GM12878 (cell line): ENCODE measurements around the gene BSCL2. TPM values are rescaled to one million over a fixed set of nuclear protein-coding genes. Genes with fewer than 3 reads are reported as not detected.
A peak's percentile ranks its signal among the peaks of the same experiment; 100 is the strongest.

ENCODE experiments used
- ATAC-seq: fragments of 200-7000 bp; cut with Tn5 transposase; 3 replicates; pipeline ENCODE4 v1.9.1; 2020; ENCODE audit warnings: mild to moderate bottlenecking, moderate library complexity
- BruUV-seq: library from RNA; stranded (reverse); fragments of 400-500 nt; replicated peaks from 2 replicates; lab custom pipeline; 2021; lab: Mats Ljungman, UMichigan
- CTCF ChIA-PET: fragments of 300-600 bp; sonication (Branson Sonifier 250); formaldehyde crosslinking; extraction: SDS; loops from one replicate; lab custom pipeline; 2021; ENCODE audit warnings: inconsistent platforms; lab: Yijun Ruan, JAX
- POLR2A ChIA-PET: fragments of 350-600 bp; formaldehyde crosslinking; extraction: SDS; loops from one replicate; lab custom pipeline; 2021; ENCODE audit warnings: inconsistent platforms; lab: Charles Lee
- RAD21 ChIA-PET: fragments of 300-600 bp; sonication (Branson Sonifier 250); formaldehyde crosslinking; loops from one replicate; lab custom pipeline; 2023; ENCODE audit warnings: antibody characterized with exemption; ENCODE audit not compliant: unreplicated experiment; lab: Charles Lee
- SMC1A ChIA-PET: fragments of 300-600 bp; sonication (Branson Sonifier 250); formaldehyde crosslinking; loops from one replicate; lab custom pipeline; 2023; ENCODE audit not compliant: unreplicated experiment, uncharacterized antibody; lab: Charles Lee
- DNase-seq: peaks from one replicate; pipeline ENCODE4 v3.0.0-alpha.2; 2011; ENCODE audit warnings: low read depth, low spot score
- FAIRE-seq: peaks from 3 replicates; lab custom pipeline; 2011; peaks lifted over from hg19 to GRCh38; lab: Jason Lieb, UNC
- H2AFZ ChIP-seq: 2 replicates; pipeline ENCODE4 v1.6.0; 2011; ENCODE audit warnings: low read depth, low read length, control low read depth; ENCODE audit not compliant: control insufficient read depth
- H3K27ac ChIP-seq: 2 replicates; pipeline ENCODE4 v1.5.1; 2011; ENCODE audit warnings: control low read depth; ENCODE audit not compliant: control insufficient read depth, insufficient read depth
- H3K27me3 ChIP-seq, 2 experiments: replicated peaks in 1 of 2; 2 replicates each; pipeline versions ENCODE4 v1.6.0 to v1.6.1; 2011; ENCODE audit warnings: low read length in 1 of 2; ENCODE audit not compliant: control insufficient read depth in 2 of 2, insufficient read depth in 2 of 2
- H3K36me3 ChIP-seq, 2 experiments: 2 replicates each; pipeline ENCODE4 v1.5.1; 2011; ENCODE audit warnings: low read length in 1 of 2; ENCODE audit not compliant: control insufficient read depth in 2 of 2, insufficient read depth in 2 of 2
- H3K4me1 ChIP-seq: 2 replicates; pipeline ENCODE4 v1.6.1; 2011; ENCODE audit warnings: mild to moderate bottlenecking, low read length, moderate library complexity, mixed read lengths; ENCODE audit not compliant: control insufficient read depth, insufficient read depth
- H3K4me2 ChIP-seq: 2 replicates; pipeline ENCODE4 v1.6.0; 2011; ENCODE audit warnings: control low read depth; ENCODE audit not compliant: control insufficient read depth, insufficient read depth
- H3K4me3 ChIP-seq: fragments of 200-600 bp; sonication (generic); 2 replicates; pipeline ENCODE4 v1.5.1; 2016
- H3K79me2 ChIP-seq: 2 replicates; pipeline ENCODE4 v1.6.0; 2011; ENCODE audit warnings: low read length; ENCODE audit not compliant: control insufficient read depth, insufficient read depth
- H3K9ac ChIP-seq: 2 replicates; pipeline ENCODE4 v1.8.0; 2011; ENCODE audit warnings: low read length, control low read depth, mixed read lengths; ENCODE audit not compliant: control insufficient read depth, insufficient read depth
- H3K9me3 ChIP-seq: replicated peaks from 3 replicates; pipeline ENCODE4 v1.5.1; 2011; ENCODE audit warnings: mild to moderate bottlenecking, low read length; ENCODE audit not compliant: control insufficient read depth, insufficient read depth
- H4K20me1 ChIP-seq: 2 replicates; pipeline ENCODE4 v1.6.0; 2011; ENCODE audit not compliant: control insufficient read depth, insufficient read depth
- ASH2L ChIP-seq: fragments of 300-600, 200-600 bp; sonication (generic); IDR thresholded peaks from 2 replicates; pipeline ENCODE4 v1.6.1; 2017; ENCODE audit warnings: low read depth, mild to moderate bottlenecking, borderline replicate concordance
- BACH1 ChIP-seq: fragments of 450-650 bp; IDR thresholded peaks from 2 replicates; pipeline ENCODE4 v1.6.1; 2017; ENCODE audit warnings: mild to moderate bottlenecking, borderline replicate concordance
- E4F1 ChIP-seq: fragments of 450-650 bp; IDR thresholded peaks from 2 replicates; pipeline ENCODE4 v1.6.1; 2018; ENCODE audit warnings: borderline replicate concordance, mild to moderate bottlenecking; ENCODE audit not compliant: partially characterized antibody
- EED ChIP-seq: sonication (generic); IDR thresholded peaks from 2 replicates; pipeline ENCODE4 v1.6.1; 2016; ENCODE audit warnings: antibody characterized with exemption, low read depth
- HDAC2 ChIP-seq: fragments of 200-600 bp; sonication (generic); IDR thresholded peaks from 2 replicates; pipeline ENCODE4 v1.6.1; 2017
- JUNB ChIP-seq: IDR thresholded peaks from 2 replicates; pipeline ENCODE4 v1.6.1; 2016; ENCODE audit warnings: antibody characterized with exemption, mild to moderate bottlenecking
- KAT2A ChIP-seq: conservative IDR thresholded peaks from 2 replicates; pipeline ENCODE4 v1.6.1; 2011; ENCODE audit warnings: low read depth, low read length; ENCODE audit not compliant: control insufficient read depth
- KDM1A ChIP-seq: fragments of 200-600 bp; sonication (generic); IDR thresholded peaks from 2 replicates; pipeline ENCODE4 v1.6.1; 2016; ENCODE audit warnings: borderline replicate concordance
- MYC ChIP-seq: IDR thresholded peaks from 2 replicates; pipeline ENCODE4 v1.6.1; 2011; ENCODE audit warnings: mild to moderate bottlenecking, low read length, moderate library complexity, inconsistent platforms; ENCODE audit not compliant: insufficient read depth, insufficient replicate concordance, insufficient read length, severe bottlenecking
- NFYB ChIP-seq: IDR thresholded peaks from 2 replicates; pipeline ENCODE4 v1.6.1; 2011; ENCODE audit warnings: low read depth, mild to moderate bottlenecking, low read length, improper control_type of control experiment, moderate library complexity; ENCODE audit not compliant: insufficient read depth
- POLR2AphosphoS5 ChIP-seq: IDR thresholded peaks from 2 replicates; pipeline ENCODE4 v1.6.1; 2011; ENCODE audit warnings: mild to moderate bottlenecking, low read length, inconsistent platforms
- POU2F2 ChIP-seq: IDR thresholded peaks from 3 replicates; pipeline ENCODE4 v1.6.1; 2011; ENCODE audit warnings: low read depth, mild to moderate bottlenecking, low read length, borderline replicate concordance
- SMC3 ChIP-seq: IDR thresholded peaks from 2 replicates; pipeline ENCODE4 v1.6.1; 2011; ENCODE audit warnings: low read length, improper control_type of control experiment, borderline replicate concordance
- SP1 ChIP-seq: IDR thresholded peaks from one replicate; pipeline ENCODE4 v1.6.1; 2011; ENCODE audit warnings: low read depth, low read length
- TCF12 ChIP-seq: IDR thresholded peaks from 2 replicates; pipeline ENCODE4 v1.6.1; 2011; ENCODE audit warnings: low read depth, mild to moderate bottlenecking, low read length
- YY1 ChIP-seq: IDR thresholded peaks from 2 replicates; pipeline ENCODE4 v1.6.1; 2011; ENCODE audit warnings: low read depth, mild to moderate bottlenecking, low read length
- ZNF384 ChIP-seq: IDR thresholded peaks from 2 replicates; pipeline ENCODE4 v1.6.1; 2012; ENCODE audit warnings: low read depth, mild to moderate bottlenecking, low read length, improper control_type of control experiment, borderline replicate concordance
- WGBS: methylation state at CpG from one replicate; pipeline ENCODE4 v1.1.6; 2016; ENCODE audit warnings: low lambda C conversion rate; ENCODE audit not compliant: insufficient replicate concordance, insufficient coverage; ENCODE audit errors: missing lambda C conversion rate; 5-methylcytosine and 5-hydroxymethylcytosine counted together
- in situ Hi-C: fragments of 300-500 bp; cut with MboI; formaldehyde crosslinking; loops from 9 replicates; pipeline ENCODE4 v1.14.3; 2018; ENCODE audit warnings: mixed read lengths
- intact Hi-C: fragments of 100-400 bp; cut with micrococcal nuclease; formaldehyde crosslinking; loops from one replicate; pipeline ENCODE4 v1.14.2; 2022; ENCODE audit not compliant: unreplicated experiment
- polyA plus RNA-seq, 11 experiments: library from polyadenylated mRNA; depleted of rRNA in 4 of 11; unstranded in 6 of 11; stranded (reverse) in 5 of 11; fragments of >200 nt; fragmentation: Nextera tagmentation in 4 of 11; fragmentation: Illumina TruSeq in 1 of 11; extraction: Ambion mirVana in 4 of 11; extraction: Trizol in 1 of 11; gene quantifications; 1 replicate in 1 of 11; 2 replicates in 10 of 11; pipeline versions ENCODE4 v1.2.1 to v1.2.3, GENCODE V29; 2011 to 2016; ENCODE audit warnings: inconsistent platforms in 2 of 11, missing spikeins in 2 of 11, low read depth in 1 of 11
- total RNA-seq, 4 experiments: library from RNA; depleted of rRNA in 3 of 4; stranded (reverse); fragments of >200 nt in 3 of 4; fragmentation: Illumina TruSeq in 1 of 4; extraction: Trizol in 1 of 4; gene quantifications; 2 replicates each; pipeline versions ENCODE4 v1.2.1 to v1.2.3, GENCODE V29; 2013 to 2021
- TF ChIP-seq, protein P1 (sequence below): fragments of 450-650 bp; IDR thresholded peaks from 2 replicates; pipeline ENCODE4 v1.6.1; 2017; ENCODE audit warnings: mild to moderate bottlenecking, low read depth, inconsistent platforms; ENCODE audit not compliant: poor library complexity, severe bottlenecking

Gene BSCL2
- total and polyA plus RNA-seq, 10 of the 15 experiments (the other 5 are each of a cell fraction or from before 2014, with no cell fraction given): 12.3 to 57.9 (median 21.8) TPM

DNA sequence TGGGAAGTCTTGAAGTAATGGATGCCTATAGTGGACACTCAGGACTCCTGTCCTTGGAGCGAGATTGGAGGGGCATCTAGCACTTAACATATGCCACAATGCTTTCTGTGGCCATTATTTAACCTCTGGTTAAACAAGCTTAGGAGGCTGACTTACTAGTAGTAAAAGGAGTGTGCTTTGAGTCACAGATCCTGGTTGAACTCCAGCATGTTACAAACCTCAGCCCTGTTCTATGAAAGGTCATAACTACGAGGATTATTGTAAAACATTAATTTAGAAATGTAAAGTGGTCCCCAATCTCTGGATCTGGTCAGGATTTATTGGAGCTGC lies 34.1 kb downstream of the BSCL2 start:
- Histone ChIP-seq H3K27ac (no peak overlapping the region), H3K4me1 (peaks cover 26% of the 10 kb centered on the region), H3K9me3 (no peaks in the 10 kb centered on the region), H3K9ac (no peak overlapping the region), H2AFZ (no peak overlapping the region), H4K20me1 (no peaks in the 10 kb centered on the region; the same call in 1 of the 2 replicates), H3K36me3 (peaks cover 0 to 10% of the 10 kb centered on the region in 2 experiments; a peak in 1 of 4 replicates), H3K4me2 (peak overlapping the region; percentile 64), H3K27me3 (no peaks in the 10 kb centered on the region), H3K4me3 (peak overlapping the region; percentile 88; the same call in 1 of the 2 replicates), H3K79me2 (peaks cover 42% of the 10 kb centered on the region)
- DNase-seq (no peak), ATAC-seq (no peak)
- in situ Hi-C loops: no loop called here
- POLR2A ChIA-PET: interaction anchor here (0.6 to 16.2 kb wide), 9 partner anchors 8 to 89 kb away, joined by 3 to 295 read pairs (median 9); partner anchors contain the start of genes C11orf98, CSKMT, GANAB and INTS5
- intact Hi-C loops: loop anchor here (5.0 kb wide), 2 partner anchors 61 to 189 kb away; partner anchors contain the start of genes EML3 and ROM1
- SMC1A ChIA-PET: interaction anchor here (1.0 to 1.5 kb wide), 5 partner anchors 21 to 278 kb away, joined by 3 to 6 read pairs (median 4); partner anchors contain the start of gene HNRNPUL2
- BruUV-seq: no TSS peak
- CTCF ChIA-PET: interaction anchor here (1.2 to 2.5 kb wide), 4 partner anchors 10 to 292 kb away, joined by 3 to 9 read pairs (median 4); no protein-coding TSS in a partner anchor
- TF ChIP-seq ASH2L (no peak), YY1 (no peak), ZNF384 (no peak), E4F1 (no peak), KAT2A (no peak), HDAC2 (no peak), BACH1 (no peak), MYC (no peak), POLR2AphosphoS5 (no peak), KDM1A (no peak), NFYB (no peak), SMC3 (no peak), TCF12 (no peak), EED (no peak), SP1 (no peak), POU2F2 (no peak), JUNB (no peak)
- TF ChIP-seq, protein P1, sequence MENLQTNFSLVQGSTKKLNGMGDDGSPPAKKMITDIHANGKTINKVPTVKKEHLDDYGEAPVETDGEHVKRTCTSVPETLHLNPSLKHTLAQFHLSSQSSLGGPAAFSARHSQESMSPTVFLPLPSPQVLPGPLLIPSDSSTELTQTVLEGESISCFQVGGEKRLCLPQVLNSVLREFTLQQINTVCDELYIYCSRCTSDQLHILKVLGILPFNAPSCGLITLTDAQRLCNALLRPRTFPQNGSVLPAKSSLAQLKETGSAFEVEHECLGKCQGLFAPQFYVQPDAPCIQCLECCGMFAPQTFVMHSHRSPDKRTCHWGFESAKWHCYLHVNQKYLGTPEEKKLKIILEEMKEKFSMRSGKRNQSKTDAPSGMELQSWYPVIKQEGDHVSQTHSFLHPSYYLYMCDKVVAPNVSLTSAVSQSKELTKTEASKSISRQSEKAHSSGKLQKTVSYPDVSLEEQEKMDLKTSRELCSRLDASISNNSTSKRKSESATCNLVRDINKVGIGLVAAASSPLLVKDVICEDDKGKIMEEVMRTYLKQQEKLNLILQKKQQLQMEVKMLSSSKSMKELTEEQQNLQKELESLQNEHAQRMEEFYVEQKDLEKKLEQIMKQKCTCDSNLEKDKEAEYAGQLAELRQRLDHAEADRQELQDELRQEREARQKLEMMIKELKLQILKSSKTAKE: no peak
- TF ChIP-seq, all 136 proteins: peak for 0
- no peak for FAIRE-seq
- RAD21 ChIA-PET: interaction anchor here (0.6 to 1.6 kb wide), 3 partner anchors 8 to 122 kb away, joined by 3 to 6 read pairs (median 3); partner anchors contain the start of genes C11orf98 and CSKMT
- 69% methylated on average over 2 of the region's 2 CpGs for WGBS
